HFF-Myc (cell line): Measurements from ENCODE around the gene RSPO3.

Experiments
- DNase-seq: peaks from one replicate; pipeline ENCODE4 v3.0.0-alpha.2; 2011; ENCODE audit warnings: low read depth; ENCODE audit errors: extremely low read depth
- H3K4me3 ChIP-seq: replicated peaks from 2 replicates; pipeline ENCODE4 v1.5.1; 2011; ENCODE audit warnings: low read depth, mild to moderate bottlenecking, control low read depth, low read length
- TF ChIP-seq, protein P1 (sequence below): IDR thresholded peaks from 2 replicates; pipeline ENCODE4 v1.5.1; 2012; ENCODE audit warnings: mild to moderate bottlenecking, low read depth, low read length, control low read depth; ENCODE audit errors: missing control alignments

Gene RSPO3

DNA sequence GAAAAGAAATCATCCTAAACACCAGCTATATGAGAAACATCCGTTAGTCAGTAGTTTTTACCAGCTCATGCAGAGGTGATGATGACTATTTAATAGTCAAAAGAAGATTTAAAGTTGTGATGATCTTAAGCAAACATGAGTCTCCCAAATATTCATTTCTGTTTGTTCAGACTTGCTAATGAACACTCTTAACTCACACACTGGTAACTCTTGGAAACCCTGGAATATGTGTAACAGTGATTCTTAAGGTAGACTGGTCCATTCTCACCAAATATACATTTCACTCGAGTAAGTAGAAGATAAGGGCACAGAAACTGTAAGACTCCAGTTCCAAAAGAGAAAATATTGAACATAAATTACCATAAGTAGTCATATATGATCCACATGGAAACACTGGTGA lies 29.1 kb downstream of the RSPO3 start:
- TF ChIP-seq, protein P1, sequence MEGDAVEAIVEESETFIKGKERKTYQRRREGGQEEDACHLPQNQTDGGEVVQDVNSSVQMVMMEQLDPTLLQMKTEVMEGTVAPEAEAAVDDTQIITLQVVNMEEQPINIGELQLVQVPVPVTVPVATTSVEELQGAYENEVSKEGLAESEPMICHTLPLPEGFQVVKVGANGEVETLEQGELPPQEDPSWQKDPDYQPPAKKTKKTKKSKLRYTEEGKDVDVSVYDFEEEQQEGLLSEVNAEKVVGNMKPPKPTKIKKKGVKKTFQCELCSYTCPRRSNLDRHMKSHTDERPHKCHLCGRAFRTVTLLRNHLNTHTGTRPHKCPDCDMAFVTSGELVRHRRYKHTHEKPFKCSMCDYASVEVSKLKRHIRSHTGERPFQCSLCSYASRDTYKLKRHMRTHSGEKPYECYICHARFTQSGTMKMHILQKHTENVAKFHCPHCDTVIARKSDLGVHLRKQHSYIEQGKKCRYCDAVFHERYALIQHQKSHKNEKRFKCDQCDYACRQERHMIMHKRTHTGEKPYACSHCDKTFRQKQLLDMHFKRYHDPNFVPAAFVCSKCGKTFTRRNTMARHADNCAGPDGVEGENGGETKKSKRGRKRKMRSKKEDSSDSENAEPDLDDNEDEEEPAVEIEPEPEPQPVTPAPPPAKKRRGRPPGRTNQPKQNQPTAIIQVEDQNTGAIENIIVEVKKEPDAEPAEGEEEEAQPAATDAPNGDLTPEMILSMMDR, result no peak
- DNase-seq, result no peak
- no peak overlapping the region for H3K4me3 ChIP-seq

DNA sequence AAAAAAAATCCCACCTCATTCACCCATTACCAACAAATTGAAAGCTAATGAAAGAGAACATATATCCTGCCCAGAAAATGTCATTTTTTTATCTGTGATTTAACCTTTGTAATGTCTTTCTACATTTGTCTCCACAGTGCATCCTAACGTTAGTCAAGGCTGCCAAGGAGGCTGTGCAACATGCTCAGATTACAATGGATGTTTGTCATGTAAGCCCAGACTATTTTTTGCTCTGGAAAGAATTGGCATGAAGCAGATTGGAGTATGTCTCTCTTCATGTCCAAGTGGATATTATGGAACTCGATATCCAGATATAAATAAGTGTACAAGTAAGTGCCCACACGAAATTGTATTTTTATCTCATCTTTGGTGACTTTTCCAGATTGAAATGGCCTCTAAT lies 30.0 kb downstream of the RSPO3 start:
- H3K4me3 ChIP-seq, result no peak overlapping the region
- TF ChIP-seq, protein P1, result no peak
- DNase-seq, result no peak

DNA sequence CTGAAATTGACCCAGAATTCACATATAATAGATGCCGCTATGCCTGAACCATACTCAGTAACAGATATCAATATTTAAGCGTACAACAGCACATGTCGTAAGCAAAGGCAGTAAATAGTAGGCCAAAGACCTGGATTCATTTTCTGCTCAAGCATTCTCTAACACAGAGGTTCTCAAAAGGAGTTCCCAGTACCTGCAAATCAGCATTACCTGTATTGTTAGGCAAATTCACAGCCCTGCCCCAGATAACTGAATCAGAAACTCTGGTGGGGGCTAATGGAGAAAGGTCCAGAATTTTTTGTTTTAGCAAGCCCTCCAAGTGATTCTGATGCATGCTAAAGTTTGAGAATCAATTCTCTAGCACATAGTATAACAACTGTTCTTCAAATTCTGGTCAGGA lies 36.0 kb downstream of the RSPO3 start:
- H3K4me3 ChIP-seq, result no peak overlapping the region
- no peak for DNase-seq
- TF ChIP-seq, protein P1, result no peak

DNA sequence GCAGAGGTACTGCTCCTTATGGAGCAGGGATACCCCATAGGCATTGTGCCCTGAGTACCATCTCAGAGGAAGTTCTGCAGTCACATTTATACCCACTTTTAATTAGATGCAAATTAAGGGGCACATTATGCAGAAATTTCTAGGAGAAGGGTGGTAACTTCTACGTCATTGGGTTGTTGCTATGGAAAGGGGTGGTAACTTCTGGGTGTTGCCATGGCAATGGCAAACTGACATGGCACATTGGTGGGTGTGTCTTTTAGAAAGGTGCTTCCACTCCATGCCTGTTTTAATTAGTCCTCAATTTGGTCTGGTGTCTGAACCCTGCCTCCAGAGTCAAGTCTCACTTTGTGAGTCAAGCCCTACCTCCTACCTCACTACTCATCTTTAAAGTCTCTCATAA lies 42.0 kb downstream of the RSPO3 start:
- DNase-seq, result no peak
- no peak overlapping the region for H3K4me3 ChIP-seq
- TF ChIP-seq, protein P1, result no peak

DNA sequence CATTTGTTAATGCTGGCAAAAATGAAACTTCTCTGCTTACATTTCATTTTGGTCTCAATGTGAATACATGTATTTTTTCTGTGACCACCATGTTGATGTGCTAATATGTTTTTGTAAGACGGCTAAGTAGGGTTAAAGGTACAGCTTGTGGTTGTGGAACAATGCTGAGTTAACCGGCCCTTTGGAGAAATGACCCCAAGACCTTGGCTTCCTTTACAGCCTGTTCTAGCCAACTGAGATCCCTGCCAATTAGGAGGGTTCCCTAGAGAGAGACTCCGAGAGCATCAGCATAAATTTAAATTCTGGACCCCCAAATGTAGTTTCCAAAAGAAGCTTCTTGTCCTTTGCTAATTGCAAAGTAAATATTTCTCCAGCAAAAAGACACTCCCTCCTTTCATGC lies 44.4 kb downstream of the RSPO3 start:
- TF ChIP-seq, protein P1, result no peak
- DNase-seq, result no peak
- H3K4me3 ChIP-seq, result no peak overlapping the region

DNA sequence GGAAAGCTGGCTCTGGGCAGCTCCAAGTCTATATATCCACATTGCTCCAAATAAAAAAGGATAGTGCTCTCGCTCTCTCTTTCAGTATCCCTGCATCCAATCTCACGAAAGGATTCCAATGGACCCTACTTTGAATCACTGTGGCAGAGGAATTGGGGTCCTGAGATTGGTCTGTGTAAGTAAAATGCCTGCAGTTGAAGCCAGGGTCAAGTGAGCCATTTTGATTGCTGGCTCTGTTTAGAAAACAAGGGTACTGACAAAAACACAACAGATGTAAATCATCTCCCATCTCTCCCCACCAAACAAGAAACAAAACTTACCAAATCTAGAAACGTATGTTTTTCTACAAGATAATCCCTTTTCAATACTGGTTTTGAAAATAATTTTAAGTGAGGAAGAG lies 45.6 kb downstream of the RSPO3 start:
- TF ChIP-seq, protein P1, result no peak
- no peak overlapping the region for H3K4me3 ChIP-seq
- DNase-seq, result no peak

DNA sequence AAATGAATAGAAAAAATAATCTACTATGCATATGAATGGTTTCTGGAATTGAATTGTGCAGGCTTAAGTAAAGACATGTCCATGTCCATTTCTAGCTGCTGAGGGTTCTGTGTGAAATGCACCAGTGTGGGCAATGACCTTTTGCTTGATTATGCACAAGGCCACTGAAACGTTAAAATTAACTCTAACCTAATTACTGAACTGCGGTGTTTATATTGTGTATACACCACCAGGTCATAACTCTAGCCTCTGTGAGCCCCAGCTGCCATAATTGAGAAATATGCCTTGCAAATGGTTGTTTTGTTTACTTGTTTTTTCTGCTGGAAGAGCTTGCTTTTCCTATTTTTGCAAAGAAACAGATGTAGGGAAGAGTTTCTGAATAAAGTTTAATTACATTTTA lies 46.1 kb downstream of the RSPO3 start:
- TF ChIP-seq, protein P1, result no peak
- DNase-seq, result no peak

More for the DNA sequence above, 46.1 kb downstream of the RSPO3 start:
- H3K4me3 ChIP-seq, result no peak overlapping the region
